Eye (tissue), 1 donor: ENCODE data around the gene SLC17A5.
"Not testable (repeated sequence)": the region's sequence is repeated elsewhere in the genome, so short reads cannot be mapped to it uniquely, and the experiment has no call there.

ENCODE experiments used
- DNase-seq: peaks from one replicate; pipeline ENCODE4 v3.0.0-alpha.2; 2015

The SLC17A5 gene

DNA sequence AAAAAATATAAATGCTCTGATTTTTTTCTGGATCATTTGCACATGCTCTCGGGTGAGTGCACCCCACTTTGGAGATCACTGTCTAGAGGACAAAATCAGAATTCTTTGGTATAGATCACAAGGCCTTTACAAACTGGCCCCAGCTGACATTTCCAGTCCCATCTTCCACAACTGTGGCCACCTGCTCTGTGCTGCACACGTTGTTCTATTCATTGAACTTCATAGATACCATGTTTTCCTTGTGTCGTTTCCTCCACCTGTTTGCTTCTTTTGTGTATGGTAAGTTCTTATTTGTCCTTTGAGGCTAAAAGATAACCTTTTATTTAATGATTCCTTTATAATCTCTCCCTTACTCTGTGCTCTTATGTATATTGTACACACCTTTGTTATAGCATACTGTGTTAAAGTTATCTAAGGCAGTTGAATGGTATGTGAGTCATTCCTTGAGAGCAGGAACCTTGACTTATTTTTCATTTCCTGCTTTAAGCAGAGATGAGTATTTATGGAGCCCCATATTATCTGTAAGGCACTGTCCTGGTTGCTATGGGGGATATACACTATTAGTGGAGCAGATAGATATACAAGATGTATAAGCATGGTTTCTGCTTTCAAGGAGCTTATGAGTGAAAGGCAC is 12.0 kb upstream of the SLC17A5 start:
- DNase-seq = no peak

DNA sequence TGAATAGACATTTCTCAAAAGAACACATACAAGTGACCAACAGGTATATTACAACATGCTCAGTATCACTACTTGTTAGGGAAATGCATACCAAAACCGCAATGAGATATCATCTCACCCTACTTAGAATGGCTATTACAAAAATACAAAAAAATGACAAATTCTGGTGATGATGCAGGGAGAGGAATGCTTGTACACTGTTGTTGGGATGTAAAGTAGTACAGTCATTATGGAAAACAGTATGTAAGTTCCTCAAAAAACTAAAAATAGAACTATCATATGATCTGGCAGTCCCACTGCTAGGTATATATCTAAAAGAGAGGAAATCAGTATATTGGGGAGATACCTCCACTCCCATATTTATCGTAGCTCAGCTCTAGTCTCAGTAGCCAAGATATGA is 10.9 kb upstream of the SLC17A5 start:
- no peak for DNase-seq

DNA sequence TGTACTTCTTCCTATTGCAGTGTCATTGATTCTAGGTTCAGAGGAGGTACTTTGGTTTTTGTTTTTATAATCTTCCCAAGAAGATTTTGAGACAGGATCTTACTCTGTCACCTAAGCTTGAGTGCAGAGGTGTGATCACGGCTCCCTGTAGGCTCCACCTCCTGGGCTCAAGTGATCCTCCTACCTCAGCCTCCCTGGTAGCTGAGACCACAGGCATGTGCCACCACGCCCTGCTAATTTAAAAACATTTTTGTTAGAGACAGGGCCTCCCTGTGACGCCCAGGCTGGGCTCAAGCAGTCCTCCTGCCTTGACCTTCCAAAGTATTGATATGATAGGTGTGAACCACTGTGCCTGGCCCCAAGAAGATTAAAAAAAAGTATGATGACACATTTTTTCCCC is 3.4 kb upstream of the SLC17A5 start:
- no peak for DNase-seq

DNA sequence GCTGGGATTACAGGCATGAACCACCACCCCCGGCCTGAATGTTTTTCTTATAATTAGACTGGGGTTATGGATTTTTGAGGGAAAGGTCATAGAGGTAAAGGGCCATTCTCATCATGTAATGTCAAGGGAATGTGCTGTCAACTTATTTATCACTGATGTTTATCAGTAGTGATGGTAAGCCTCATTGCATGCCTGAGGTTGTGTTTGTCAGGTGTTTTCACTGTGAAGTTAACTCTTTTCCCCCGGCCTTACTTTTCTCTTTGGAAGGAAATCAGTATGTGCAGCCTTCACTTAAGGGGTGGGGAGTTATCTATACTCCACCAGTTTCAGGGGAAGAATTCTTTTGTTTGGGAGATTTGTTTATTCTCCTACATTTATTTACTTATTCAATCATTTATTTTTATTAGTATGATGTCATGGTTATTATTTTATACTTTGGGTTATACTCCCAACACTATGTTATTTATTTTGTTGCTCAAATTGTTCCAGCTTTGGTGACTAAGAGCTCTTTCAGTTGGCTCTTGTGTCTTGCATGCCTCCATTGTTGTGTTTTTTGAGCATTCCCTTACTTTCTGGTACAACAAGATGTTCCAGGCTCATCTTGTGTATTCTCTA is 2.8 kb upstream of the SLC17A5 start:
- no peak for DNase-seq

DNA sequence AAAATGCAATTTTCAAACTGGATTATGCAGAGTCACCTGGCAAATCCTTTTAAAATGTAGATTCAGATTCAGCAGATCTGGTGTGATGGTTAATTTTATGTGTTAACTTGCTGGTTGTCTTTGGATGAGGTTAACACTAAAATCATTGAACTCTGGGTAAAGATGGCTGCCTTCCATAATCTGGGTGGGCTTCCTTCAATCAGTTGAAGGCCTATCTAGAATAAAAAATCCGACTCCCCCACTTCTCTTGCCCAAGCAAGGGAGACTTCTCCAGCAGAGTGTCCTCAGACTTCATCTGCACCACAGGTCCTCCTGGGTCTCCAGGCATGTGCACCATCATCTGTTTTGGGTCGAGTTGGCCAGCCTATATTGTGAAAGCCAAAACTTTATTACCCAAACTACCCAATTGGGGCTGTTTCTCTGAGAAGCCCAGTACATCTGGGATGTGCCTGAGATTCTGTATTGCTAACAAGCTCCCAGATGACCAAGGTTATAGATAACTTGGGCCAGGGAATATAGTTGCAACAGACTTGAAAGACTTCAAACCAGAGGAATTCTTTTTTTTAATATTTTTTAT is 1.6 kb upstream of the SLC17A5 start:
- no peak for DNase-seq

DNA sequence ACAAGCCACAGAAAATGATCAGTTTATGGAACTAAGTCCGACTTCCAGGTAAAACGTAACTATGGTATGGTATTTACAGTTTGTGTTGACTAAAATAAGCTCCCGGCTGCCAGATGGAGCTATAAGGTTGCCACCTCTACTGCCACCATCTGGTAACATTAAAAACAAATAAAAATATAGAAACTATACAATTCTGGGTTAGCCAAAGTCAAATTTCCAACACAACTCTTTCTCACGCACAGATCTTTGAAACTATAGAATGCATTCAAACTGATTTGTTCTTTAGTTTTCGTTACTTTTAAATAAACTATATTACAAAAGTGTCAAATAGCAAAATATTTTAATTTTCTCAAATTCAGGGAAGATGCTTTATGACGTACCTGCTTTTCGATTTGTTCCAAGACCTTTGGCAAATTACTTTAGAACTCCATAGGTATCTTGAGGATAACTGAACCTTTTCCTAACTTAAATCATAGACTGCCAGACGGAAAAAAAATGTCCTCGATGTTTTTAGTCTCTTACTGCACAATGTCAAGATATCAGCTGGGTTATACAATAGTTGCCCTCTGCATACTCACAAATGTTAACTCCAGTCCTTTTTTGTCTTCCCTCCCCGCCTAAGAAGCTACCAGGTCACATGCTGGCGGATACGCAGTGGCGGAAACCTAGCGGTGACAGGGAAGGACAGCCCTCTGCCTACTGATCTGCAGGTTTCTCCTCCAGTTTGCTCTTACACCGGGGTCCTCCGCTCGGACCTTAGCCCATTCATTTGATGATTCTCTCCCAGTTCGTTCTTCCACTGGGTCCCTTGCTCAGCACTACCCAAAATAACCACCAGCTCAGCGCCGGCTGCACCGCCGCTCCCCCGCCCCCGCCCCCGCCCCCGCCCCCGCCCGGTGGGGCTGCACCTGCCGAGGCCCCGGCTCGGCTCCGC is 888 bp downstream of the SLC17A5 start:
- peak; percentile 83 for DNase-seq

DNA sequence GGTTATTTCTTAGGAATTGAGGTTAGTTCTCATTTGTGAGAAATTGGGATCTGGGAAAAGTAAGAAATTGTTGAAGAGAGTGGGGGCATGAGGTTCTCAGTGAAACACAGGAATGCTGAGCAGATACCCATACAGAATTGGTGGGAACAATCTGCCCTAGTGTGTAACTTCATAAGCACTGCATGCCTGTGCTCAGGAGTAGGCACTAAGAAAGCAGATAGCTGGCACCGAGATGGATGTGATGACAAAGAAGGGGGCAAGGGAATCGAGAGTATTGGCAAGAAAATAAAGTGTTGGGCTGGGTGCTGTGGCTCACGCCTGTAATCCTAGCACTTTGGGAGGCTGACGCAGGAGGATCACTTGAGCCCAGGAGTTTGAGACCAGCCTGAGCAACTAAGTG is 4.0 kb downstream of the SLC17A5 start:
- no peak for DNase-seq

DNA sequence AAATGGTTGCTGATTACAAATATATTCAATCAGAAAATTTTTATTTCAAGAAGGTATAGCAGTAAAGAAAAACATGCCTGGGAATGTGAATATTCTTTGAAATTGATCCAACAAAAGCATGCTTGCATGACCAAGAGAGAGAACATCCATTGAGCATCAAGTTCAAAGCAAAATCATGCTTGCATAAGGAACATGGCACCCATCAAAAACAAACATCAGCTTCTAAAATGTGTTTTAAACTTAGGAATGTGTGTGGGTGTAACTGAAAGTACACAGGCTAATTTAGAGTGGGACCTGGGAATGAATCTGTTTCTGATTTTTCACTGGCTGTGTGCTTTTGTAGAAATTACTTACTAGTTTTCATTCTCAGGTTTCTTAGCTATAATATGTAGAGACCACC is 5.6 kb downstream of the SLC17A5 start:
- DNase-seq = no peak

DNA sequence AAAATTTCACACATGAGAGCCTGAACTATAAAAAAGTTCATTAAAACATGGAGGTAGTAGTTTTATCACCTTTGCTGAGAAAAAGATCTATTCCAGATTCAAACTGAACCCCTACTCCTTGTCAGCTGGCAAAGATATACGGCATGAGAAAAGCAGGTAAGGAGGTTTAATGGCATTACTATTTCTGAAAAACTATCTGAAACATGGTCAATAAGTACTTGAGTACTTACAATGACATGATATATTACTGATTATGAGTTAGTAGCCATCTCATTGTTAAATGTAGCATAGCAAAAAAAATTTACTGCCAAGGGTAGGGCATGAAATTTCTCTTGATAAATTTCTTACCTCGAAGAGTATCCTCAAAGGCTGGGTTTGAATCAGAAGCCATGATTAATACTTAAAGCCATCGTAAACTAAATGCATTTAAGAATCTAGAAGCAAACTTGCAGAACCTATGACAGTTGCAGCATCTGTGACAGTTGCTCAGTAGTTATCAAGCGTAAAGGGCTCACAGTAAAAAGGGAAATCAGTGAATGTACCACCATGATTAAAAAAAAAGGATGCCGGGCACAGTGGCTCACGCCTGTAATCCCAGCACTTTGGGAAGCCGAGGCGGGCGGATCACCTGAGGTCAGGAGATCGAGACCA is 8.7 kb downstream of the SLC17A5 start:
- peak; percentile 23 for DNase-seq

DNA sequence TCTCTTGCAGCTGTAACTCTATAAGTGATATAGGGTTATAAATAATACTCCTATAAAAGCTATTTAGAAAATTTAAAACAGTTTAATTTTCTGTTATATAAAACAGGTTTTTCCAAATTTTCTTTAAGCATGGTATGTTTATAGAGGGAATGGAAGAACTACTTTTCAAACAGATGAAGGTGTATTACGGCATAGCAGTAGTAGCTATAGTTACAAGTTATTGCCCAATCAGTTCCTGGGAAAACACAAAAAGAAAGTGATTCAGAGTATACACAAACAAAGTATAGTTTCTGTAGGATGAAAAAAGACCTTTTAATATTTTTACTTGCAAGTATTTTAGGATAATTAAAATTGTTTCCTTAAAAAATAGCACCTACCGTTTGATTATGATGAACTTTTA is 9.8 kb downstream of the SLC17A5 start:
- DNase-seq = no peak

DNA sequence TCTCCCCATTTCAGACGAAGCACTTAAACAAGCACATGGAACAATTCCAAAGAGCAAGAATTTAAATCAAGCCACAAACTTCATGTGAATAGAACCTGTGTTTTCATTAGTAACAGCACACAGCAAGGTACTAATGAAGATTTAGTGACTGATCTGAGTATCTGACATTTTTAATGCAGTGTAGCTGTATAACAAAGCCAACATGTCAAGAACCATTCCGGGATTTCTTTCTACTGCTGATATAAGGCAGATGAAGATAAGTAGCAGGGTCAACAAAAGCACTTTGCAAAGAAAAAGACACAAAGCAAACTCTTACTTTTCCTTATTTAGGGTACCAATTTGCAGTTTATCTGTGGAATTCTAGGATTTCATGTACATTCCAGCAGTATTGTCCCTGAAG is 11.3 kb downstream of the SLC17A5 start:
- no peak for DNase-seq

DNA sequence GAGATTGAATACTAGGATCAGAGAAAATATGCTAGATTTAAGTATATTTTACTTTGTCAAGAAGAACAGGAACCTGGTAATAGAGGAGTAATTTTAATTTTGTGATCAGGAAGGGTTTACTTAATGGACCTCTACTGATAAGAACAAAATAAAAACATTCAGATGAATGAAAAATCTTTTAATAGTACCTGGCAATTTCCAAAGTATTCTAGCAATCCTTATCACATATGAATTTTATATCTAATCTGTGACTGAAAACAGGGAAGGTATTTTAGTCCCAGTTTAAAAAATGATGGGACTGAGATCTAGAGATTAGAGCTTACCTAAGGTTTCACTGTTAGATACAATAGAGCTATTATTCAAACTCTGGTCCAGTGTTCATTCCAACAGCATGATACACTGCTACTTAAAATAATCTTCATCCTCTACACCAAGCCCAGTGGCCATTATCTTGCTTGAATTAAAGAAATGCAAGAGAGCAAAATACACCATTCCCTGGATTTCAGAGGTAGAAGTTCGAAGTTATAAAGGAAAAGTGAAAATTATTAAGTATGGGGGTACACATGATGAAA is 13.5 kb downstream of the SLC17A5 start:
- DNase-seq = no peak

DNA sequence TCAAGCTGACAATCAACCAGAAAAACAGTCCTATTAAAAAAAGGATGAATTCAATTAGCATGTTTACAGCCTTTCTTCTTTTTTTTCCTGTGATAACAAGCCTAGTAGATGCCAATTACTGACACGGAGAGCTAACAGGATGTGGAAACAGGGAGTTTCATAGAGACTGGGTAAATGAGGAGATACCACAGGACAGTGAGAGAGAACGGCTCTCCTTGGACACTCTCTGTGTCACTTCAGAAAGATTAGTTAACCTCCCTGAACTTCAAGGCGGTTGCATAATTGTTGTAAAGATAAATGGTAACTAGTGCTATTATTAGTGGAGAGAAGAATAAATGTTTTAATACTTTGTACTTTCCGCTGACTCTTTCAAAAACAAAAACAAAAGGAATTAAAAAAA is 14.8 kb downstream of the SLC17A5 start:
- DNase-seq = no peak

DNA sequence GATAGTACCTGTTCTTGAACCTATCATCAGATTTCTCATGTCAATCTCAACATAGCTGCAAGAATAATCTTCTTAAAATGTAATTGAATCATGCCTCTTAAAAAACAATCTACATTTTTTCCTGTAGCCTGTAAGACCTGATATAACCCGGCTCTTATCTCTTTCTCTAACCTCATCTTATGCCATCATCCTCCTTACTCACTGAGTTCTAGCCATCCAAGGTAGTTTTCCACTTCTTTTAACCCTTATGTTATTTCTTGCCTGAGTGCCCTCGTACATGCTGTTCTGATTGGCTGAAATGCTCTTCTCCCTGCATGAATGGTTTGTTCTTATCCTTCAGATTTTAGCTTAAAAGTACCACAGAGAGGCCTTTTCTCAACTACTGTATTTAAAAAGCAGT is 16.4 kb downstream of the SLC17A5 start:
- DNase-seq = no peak

DNA sequence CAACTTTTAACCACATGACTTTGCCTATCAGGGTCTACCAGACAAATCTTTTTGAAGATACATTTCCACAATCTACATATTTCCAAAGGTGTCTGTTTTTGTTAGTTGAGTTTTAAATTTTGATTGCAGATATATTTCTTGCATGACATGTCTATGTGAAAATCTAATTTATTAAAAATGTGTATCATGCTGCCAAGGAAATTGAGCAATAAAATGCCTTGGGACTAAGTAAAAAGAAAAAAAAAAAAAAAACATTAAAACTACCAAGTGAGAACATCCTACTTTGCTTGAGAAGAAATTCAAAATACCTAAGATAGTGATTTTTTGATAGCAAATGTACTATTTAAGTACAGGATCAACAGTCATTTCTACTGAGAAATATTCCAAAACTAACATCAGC is 17.7 kb downstream of the SLC17A5 start:
- no peak for DNase-seq

DNA sequence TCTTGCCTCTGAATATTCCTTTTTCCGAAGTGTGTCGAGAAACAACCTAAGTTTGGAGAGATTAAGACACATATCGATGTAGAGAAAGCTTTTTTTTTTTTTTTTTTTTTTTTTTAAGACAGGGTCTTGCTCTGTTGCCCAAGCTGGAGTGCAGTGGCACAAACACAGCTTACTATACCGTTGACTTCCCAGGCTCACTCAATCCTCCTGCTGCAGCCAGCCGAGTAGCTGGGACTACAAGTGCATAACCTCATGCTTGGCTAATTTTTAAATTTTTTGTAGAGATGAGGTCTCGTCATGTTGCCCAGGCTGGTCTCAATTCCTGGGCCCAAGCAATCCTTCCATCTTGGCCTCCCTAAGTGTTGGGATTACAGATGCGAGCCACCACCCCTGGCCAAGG is 21.4 kb downstream of the SLC17A5 start:
- no peak for DNase-seq

DNA sequence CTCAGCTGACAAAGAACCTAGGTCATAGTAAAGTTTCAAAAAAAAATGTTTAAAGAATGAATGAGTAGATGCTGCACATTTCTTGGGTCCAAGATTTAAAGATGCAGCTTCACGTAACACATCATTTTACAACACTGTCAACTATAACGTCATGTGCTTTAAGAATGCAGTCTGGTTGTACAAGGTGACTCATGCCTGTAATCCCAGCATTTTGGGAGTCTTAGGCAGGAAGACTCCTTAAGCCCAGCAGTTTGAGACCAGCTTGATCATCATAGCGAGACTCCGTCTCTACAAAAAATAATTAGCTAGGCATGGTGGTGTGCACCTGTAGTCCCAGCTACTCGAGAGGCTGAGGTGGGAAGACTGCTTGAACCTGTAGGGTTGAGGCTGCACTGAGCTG is 21.9 kb downstream of the SLC17A5 start:
- DNase-seq = no peak

DNA sequence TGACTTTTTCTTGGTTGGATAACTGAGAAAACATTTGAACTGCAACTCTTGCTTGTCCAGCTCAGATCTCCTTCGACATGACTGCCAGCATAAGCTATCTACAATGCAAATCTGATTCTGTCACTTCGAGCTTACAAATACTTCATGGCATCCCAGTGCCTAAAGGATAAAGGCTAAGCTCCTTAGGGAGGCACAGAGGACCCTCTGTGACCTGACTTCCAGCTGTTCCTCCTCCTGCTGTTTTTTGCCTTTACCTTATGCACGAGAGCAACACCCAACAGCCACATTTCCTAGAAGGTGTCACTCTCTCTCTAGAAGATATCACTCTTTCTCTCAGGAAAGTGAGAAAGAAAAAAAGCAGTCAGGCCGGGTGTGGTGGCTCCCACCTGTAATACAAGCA is 23.4 kb downstream of the SLC17A5 start:
- DNase-seq = no peak

DNA sequence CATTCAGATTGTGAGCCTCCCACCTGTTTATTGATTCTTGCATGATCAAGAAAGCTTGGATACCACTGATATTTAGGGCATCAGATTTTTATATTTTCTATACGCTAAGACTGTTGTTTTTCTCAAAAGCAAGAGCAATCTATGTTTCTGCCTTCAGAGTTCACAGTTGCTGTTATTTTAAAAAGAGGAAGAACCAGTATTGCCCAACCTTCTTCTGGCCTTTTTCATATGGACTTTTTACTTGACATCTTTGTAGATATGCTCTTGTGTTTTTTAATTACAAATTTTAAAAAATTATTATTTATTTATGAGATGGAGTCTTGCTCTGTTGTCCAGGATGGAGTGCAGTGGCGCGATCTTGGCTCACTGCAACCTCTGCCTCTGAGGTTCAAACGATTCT is 28.9 kb downstream of the SLC17A5 start:
- DNase-seq = no peak

DNA sequence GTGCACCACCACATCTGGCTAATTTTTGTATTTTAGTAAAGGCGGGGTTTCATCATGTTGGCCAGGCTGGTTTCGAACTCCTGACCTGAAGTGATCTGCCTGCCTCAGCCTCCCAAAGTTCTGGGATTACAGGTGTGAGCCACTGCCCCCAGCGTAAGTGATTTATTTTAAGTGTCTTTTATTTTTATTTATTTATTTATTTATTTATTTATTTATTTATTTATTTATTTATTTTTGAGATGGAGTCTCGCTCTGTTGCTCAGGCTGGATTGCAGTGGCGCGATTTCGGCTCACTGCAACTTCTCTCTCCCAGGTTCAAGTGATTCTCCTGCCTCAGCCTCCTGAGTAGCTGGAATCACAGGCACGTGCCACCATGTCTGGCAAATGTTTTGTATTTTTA is 30.3 kb downstream of the SLC17A5 start:
- not testable (repeated sequence) for DNase-seq

DNA sequence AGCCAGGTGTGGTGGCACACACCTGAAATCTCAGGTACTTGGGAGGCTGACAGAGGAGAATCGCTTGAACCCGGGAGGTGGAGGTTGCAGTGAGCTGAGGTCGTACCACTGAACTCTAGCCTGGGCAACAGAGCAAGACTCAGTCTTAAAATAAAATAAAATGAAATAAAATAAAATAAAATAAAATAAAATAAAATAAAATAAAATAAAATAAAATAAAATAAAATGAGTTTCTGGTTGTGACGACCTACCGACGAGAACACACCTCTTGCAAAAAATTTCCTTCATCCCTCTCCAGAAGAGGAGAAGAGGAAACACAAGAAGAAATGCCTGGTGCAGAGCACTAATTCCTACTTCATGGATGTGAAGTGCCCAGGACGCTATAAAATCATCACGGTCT is 35.7 kb downstream of the SLC17A5 start:
- not testable (repeated sequence) for DNase-seq

DNA sequence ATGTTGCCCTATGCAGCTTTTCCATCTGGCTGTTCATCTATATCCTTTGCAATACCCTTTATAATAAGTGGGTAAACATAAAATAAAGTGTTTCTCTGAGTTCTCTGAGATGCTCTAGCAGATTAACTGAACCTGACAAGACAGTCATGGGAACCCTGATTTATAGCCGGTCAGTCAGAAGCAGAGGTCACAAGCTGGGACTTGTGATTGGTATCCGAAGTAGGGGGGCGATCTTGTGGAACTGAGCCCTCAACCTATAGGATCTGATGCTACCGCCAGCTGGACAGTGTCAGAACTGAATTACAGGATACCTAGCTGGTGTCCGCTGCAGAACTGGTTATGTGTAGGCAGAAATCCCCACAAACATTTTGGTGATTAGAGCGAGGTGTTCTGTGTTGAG is 39.0 kb downstream of the SLC17A5 start:
- no peak for DNase-seq
